Measurements from ENCODE around the gene FUT1. TPM values are rescaled to one million over a fixed set of nuclear protein-coding genes. Genes with fewer than 3 reads are reported as not detected.
A peak's percentile ranks its signal among the peaks of the same experiment; 100 is the strongest.

The FUT1 gene
- total and polyA plus RNA-seq, 9 of the 15 experiments (the other 6 are each of a cell fraction or from before 2014, with no cell fraction given) = 2.3 to 18.5 (median 8.8) TPM

- peak; percentile 35; the same call in 1 of the 2 replicates for TF ChIP-seq THRB (CRISPR knock-in tag; conservative IDR thresholded peaks at IDR 0.05)
- peak; percentile 68; the same call in 1 of the 2 replicates for TF ChIP-seq HMGXB4 (CRISPR knock-in tag; IDR thresholded peaks at IDR 0.05)
- TF ChIP-seq DIDO1 (tag; IDR thresholded peaks at IDR 0.05; ENCODE audit: low read depth) = 0 out of 2 replicates have a peak, but pooled peaks have one; percentile 12
- peak; percentile 50 for TF ChIP-seq EP400 (IDR thresholded peaks at IDR 0.05)
- no peak for TF ChIP-seq ZKSCAN8 (CRISPR knock-in tag; IDR thresholded peaks at IDR 0.05)
- peak; percentile 80 for TF ChIP-seq JUND (IDR thresholded peaks at IDR 0.05; ENCODE audit: borderline replicate concordance, low read depth, low read length)
- TF ChIP-seq JUND (tag; IDR thresholded peaks at IDR 0.05; ENCODE audit: borderline replicate concordance, low read depth, low read length) = peak; percentile 91; the same call in 2 of the 3 replicates
- TF ChIP-seq MBD1 (CRISPR knock-in tag; IDR thresholded peaks at IDR 0.05) = no peak
- peak; percentile 70 for TF ChIP-seq POU5F1 (IDR thresholded peaks at IDR 0.05; ENCODE audit: borderline replicate concordance, low read depth, low read length, partially characterized antibody)
- no peak for TF ChIP-seq PURB (CRISPR knock-in tag; IDR thresholded peaks at IDR 0.05; ENCODE audit: low read depth)
- peak; percentile 100 for TF ChIP-seq ETS1 (conservative IDR thresholded peaks at IDR 0.05; ENCODE audit: control insufficient read depth, low read depth, low read length)
- no peak for TF ChIP-seq ATF2 (CRISPR knock-in tag; IDR thresholded peaks at IDR 0.05)
- TF ChIP-seq CCAR2 (IDR thresholded peaks at IDR 0.05; ENCODE audit: low read depth, low read length) = no peak
- no peak for TF ChIP-seq ZC3H8 (IDR thresholded peaks at IDR 0.05)
- no peak for TF ChIP-seq ZNF436 (CRISPR knock-in tag; IDR thresholded peaks at IDR 0.05)
- no peak for TF ChIP-seq RFX7 (CRISPR knock-in tag; IDR thresholded peaks at IDR 0.05)
- TF ChIP-seq KAT7 (CRISPR knock-in tag; IDR thresholded peaks at IDR 0.05; ENCODE audit: borderline replicate concordance) = peak; percentile 75; the same call in 1 of the 2 replicates
- TF ChIP-seq PTBP1 (IDR thresholded peaks at IDR 0.05; ENCODE audit: low read depth, low read length) = no peak
- 0 out of 2 replicates have a peak, but pooled peaks have one; percentile 53 for TF ChIP-seq ZBTB43 (CRISPR knock-in tag; IDR thresholded peaks at IDR 0.05)
Measured at GRCh38 chr19:48795055-48795684, 42.7 kb upstream of the FUT1 start (continued).

Measured in K562 (cell line).